SK-N-MC (cell line): ENCODE data around the gene PPP1R1B.

ENCODE experiments used
- DNase-seq: peaks from one replicate; pipeline ENCODE4 v3.0.0-alpha.2; 2011; ENCODE audit warnings: low read depth, low spot score
- H3K27ac ChIP-seq: fragments of 200-600 bp; sonication (generic); 2 replicates; pipeline ENCODE4 v1.5.1; 2016; ENCODE audit warnings: mixed run types
- H3K36me3 ChIP-seq: fragments of 200-600 bp; sonication (generic); 2 replicates; pipeline ENCODE4 v1.6.1; 2017; ENCODE audit warnings: antibody characterized with exemption, low read length, mixed read lengths; ENCODE audit not compliant: insufficient read depth
- H3K4me3 ChIP-seq: fragments of 200-600 bp; sonication (generic); 2 replicates; pipeline ENCODE4 v1.5.1; 2016
- H3K9ac ChIP-seq: fragments of 200-600 bp; sonication (generic); 2 replicates; pipeline ENCODE4 v1.8.0; 2017; ENCODE audit warnings: mixed run types, mixed read lengths; ENCODE audit not compliant: insufficient read length
- H3K9me3 ChIP-seq: fragments of 200-600 bp; sonication (generic); 2 replicates; pipeline ENCODE4 v1.6.1; 2017; ENCODE audit warnings: low read depth, mild to moderate bottlenecking, antibody characterized with exemption, low read length, moderate library complexity, mixed read lengths
- EZH2 ChIP-seq: fragments of 200-600 bp; sonication (generic); IDR thresholded peaks from one replicate; pipeline ENCODE4 v1.6.1; 2017; ENCODE audit warnings: antibody characterized with exemption
- FOXP2 ChIP-seq: optimal IDR thresholded peaks from 2 replicates; pipeline ENCODE3; 2011; ENCODE audit warnings: mild to moderate bottlenecking, moderate library complexity; ENCODE audit not compliant: insufficient read depth; ENCODE audit errors: extremely low read length, control extremely low read depth
- POLR2AphosphoS5 ChIP-seq: IDR thresholded peaks from 2 replicates; pipeline ENCODE4 v1.6.1; 2012; ENCODE audit warnings: mild to moderate bottlenecking, low read depth, low read length, borderline replicate concordance

PPP1R1B gene

DNA sequence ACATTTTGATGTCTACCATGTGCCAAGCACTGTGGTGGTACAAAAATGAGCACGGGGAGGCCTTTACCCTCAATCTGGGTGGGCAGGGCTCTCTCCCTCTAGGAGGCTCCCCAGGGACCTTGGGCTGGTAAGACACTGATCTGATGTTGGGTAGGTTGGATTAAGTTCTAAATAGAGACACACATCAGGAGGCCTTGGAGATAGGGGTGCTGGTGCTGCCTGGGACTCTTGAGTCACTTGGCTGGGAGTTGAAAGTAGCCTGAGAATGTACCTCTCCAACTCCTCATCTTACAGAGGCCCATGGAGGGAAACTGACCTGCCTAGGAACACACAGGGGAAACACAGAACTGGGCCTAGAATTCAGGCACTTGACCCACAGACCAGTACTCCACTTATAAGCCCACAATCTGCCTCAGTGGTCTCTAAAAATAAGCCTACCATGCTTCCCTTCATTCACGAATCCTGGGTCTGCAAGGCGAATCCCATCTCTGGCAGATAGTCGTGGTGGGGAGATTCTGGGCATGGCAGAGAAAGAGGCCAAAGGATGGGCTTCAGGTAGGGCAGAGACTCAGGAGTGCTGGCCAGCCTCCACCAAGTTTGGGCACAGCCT is 17.2 kb upstream of the PPP1R1B start:
- no peaks in the 10 kb centered on the region for H3K9me3 ChIP-seq
- no peak for DNase-seq
- no peak overlapping the region for H3K4me3 ChIP-seq

DNA sequence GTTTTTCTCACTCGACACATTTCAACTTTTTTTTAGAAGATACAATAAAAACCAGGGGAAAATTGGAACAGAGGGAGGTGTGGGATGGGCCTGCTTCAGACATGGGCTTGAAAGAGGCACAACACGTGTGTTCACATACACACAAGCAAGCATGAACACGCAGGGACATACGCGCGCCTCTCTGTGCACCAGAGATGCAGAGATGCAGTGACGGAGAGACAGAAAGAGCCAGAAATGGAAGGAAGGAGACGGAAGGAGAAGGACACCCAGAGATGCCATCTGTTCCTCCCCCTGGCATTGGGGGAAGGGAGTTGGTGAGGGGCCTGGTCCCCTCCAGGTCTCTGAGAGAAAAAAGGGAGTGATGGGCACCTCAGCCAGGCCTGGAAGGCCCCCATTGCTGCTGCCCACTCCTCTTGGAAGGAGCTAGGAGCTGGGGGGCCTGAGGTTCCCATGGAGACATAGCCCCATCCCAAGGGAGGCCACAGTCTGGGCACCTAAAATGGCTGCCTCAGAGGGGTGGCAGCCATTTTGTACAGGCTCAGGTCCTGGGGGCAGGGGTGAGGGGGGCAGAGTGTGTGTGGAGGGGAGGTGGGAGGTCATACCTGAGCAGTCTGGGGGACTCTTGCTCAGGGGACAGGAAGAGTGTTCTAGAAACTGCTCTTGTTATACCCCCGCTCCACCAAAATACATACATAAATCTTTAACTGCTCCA is 15.2 kb upstream of the PPP1R1B start:
- no peak overlapping the region for H3K27ac ChIP-seq
- no peak overlapping the region for H3K9ac ChIP-seq
- no peaks in the 10 kb centered on the region for H3K9me3 ChIP-seq
- no peaks in the 10 kb centered on the region for H3K36me3 ChIP-seq
- DNase-seq = no peak
- no peak for TF ChIP-seq EZH2
- no peak overlapping the region for H3K4me3 ChIP-seq

More for the DNA sequence above, 17.2 kb upstream of the PPP1R1B start:
- Histone ChIP-seq H3K9ac (no peak overlapping the region), H3K27ac (no peak overlapping the region), H3K36me3 (no peaks in the 10 kb centered on the region)
- TF ChIP-seq EZH2 = no peak
- no peak for TF ChIP-seq FOXP2
- no peak for TF ChIP-seq POLR2AphosphoS5

DNA sequence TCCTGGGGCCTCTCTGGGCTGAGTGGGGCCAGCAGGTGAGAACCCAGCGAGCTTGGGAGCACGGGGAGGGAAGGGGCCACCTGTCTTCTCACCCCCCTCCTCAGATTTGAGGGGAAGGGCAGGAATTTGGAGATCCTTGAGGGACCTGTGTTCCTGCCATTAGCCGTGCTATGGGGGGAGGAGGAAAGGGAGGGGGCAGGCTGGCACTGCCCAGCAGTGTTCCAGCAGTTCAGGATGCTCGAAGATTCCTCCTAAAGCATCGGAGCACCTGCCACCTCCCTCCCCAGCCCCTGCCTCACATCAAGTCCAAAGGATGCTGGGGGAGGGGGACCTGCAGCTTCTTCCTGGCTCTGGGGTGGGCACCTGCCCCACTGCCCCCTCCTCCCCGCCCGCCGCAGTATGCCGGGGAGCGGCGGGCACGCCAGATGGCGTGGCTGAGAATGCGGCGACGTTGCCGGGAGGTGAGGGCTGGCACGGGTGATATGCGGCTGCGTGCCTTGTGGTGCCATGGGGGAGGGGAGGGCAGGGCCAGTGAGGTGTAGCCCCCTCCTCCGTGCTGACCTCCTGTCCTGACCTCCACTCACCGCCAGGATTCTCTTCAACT is 14.4 kb upstream of the PPP1R1B start:
- H3K27ac ChIP-seq = no peak overlapping the region
- H3K36me3 ChIP-seq = no peaks in the 10 kb centered on the region
- H3K9ac ChIP-seq = no peak overlapping the region
- no peaks in the 10 kb centered on the region for H3K9me3 ChIP-seq
- TF ChIP-seq FOXP2 = no peak
- no peak for TF ChIP-seq POLR2AphosphoS5
- TF ChIP-seq EZH2 = no peak
- H3K4me3 ChIP-seq = no peak overlapping the region
- no peak for DNase-seq

DNA sequence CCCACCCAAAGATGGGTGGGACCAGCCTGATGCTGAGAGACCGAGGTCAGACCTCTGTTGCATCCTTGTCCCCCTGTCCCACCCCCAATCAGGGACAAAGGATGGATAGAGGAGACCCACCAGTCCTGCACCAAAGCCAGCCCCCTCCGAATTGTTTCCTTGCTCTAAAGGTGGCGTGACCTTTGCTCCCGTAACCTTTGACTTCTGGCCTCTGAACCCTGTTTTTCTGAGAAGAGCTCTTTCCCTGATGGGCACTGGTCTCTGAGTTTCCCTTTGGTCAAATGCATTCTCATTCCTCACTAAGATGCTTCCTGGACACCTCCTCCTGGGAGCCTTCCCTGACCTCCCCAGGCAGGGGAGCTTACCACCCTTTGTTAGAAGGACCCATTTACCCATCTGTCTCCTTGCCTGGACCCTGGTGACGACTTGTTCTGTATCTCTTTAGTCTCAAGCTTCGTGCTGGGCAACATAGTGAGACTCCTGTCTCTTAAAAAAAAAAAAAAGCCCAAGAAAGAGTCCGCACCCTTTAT is 13.8 kb upstream of the PPP1R1B start:
- Histone ChIP-seq H3K4me3 (no peak overlapping the region), H3K9ac (no peak overlapping the region), H3K36me3 (no peaks in the 10 kb centered on the region), H3K27ac (no peak overlapping the region), H3K9me3 (no peaks in the 10 kb centered on the region)
- no peak for TF ChIP-seq POLR2AphosphoS5
- no peak for TF ChIP-seq EZH2
- no peak for TF ChIP-seq FOXP2
- DNase-seq = no peak

DNA sequence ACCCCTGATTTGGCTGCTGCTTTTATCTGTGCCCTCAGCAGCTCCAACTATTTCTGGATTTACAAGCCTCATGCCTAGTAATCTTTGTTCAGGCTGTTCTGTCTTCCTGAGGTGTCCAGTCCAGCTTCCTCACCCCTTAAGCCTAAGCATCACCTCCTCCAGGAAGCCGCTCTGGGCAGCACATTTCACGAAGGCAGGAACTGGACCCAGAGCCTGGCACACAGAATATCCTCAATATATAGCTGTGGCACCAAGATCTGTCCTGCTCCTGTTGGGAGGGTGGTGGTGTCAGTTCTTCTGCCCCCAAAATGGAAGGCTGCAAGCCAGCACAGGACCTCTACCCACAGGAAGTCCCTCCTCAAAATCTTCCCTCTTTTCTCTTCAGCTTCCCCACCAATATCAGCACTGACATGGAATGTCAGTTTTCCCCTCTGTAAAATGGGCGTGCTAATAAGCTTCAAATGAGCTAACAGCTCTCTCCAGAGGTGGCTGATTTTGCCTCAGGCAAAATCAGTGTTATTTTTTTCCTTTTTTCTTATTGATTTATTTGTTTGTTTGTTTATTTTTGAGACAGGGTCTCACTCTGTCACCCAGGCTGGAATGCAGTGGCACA is 12.1 kb upstream of the PPP1R1B start:
- no peak overlapping the region for H3K9ac ChIP-seq
- no peaks in the 10 kb centered on the region for H3K9me3 ChIP-seq
- no peaks in the 10 kb centered on the region for H3K36me3 ChIP-seq
- H3K27ac ChIP-seq = no peak overlapping the region
- no peak for DNase-seq
- H3K4me3 ChIP-seq = no peak overlapping the region
- TF ChIP-seq POLR2AphosphoS5 = no peak
- no peak for TF ChIP-seq EZH2
- no peak for TF ChIP-seq FOXP2

DNA sequence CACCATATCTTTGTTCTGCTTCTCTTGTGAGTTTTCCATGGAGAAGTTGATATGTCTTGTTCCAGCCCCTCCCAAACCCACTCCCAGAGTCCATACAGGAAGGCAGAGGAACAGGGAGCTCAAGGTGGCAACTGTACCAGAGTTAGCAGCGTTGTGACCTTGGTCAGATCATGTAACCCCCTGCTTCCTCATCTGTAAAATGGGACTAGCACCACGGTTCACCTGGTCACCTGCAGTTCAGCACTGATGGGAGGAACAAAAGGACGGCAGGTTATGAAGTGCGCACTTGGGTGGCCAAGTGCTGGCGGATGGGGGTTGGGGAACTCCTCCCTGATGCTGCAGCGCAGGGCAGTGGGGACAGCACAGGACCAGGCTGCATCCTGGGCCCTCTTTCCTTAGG is 11.3 kb upstream of the PPP1R1B start:
- no peaks in the 10 kb centered on the region for H3K9me3 ChIP-seq
- H3K36me3 ChIP-seq = no peaks in the 10 kb centered on the region
- no peak for TF ChIP-seq EZH2
- TF ChIP-seq POLR2AphosphoS5 = no peak
- no peak for TF ChIP-seq FOXP2
- no peak overlapping the region for H3K9ac ChIP-seq
- DNase-seq = no peak
- H3K4me3 ChIP-seq = no peak overlapping the region
- no peak overlapping the region for H3K27ac ChIP-seq

DNA sequence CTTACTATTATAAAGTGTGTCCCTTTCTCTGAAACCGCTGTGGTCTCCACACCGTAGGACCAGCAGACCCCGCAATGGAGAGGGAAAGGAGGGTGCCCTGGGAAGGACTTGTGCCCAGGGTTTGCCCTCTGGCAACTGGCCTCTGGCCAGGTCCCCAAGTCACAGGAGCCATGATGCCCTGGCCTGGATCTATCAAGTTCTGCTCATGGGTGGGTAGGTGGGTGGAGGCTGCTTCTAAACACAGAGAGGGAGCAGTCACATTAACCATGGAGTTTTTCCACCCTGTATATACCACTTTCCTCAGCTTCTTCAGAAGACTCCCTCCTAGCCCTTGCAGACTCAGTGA is 9.7 kb upstream of the PPP1R1B start:
- H3K27ac ChIP-seq = no peak overlapping the region
- no peaks in the 10 kb centered on the region for H3K36me3 ChIP-seq
- no peak for DNase-seq
- no peak for TF ChIP-seq EZH2
- no peak for TF ChIP-seq FOXP2
- no peak for TF ChIP-seq POLR2AphosphoS5
- H3K4me3 ChIP-seq = peak overlapping the region; percentile 89; the same call in 1 of the 2 replicates
- H3K9ac ChIP-seq = no peak overlapping the region
- H3K9me3 ChIP-seq = no peaks in the 10 kb centered on the region

DNA sequence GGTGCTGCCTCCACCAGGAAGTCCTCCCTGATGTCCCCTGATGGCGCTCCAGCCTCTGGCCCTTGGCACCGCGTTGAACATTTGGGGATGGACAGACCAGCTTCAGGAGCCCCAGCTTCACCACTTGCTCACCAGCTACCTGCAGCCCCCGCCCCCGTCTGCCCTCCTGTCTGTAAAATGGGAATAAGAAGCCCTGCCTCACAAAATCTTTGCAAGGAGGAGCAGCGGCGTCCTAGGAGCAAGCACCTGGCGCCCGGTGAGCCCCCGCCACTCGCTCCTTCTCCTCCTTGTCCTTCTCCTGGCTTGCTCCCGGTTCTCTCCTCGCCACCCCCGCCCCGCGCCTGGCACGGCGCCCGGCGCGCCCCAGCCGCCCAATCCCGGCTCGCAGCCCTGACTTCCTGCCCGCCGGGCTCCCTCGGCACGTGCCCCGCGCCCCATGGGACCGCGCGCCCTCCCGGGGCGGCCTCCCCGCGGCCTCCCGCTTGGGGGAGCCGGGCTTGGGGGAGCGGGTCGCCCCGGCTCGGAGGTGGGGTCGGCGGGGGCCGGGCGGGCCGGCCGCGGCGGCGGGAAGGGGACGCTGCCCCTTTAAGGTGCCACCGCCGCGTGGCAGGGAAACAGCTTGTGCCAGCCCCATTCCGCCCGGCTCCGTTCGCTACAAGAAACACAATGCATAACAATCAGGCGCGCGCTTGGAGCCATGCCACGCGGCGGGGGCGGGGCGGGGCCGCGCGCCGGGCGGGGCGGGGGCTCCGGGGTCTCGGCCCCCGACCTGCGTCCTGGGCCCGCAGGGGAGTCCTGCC is 9.1 kb upstream of the PPP1R1B start:
- no peak for TF ChIP-seq EZH2
- TF ChIP-seq FOXP2 = no peak
- no peak for TF ChIP-seq POLR2AphosphoS5
- H3K4me3 ChIP-seq = peak overlapping the region; percentile 89
- H3K9ac ChIP-seq = no peak overlapping the region
- H3K27ac ChIP-seq = no peak overlapping the region
- H3K9me3 ChIP-seq = no peaks in the 10 kb centered on the region
- no peaks in the 10 kb centered on the region for H3K36me3 ChIP-seq
- DNase-seq = no peak
